ENCODE measurements around the gene TBX6.
A peak's percentile ranks its signal among the peaks of the same experiment; 100 is the strongest.

TBX6 gene

DNA sequence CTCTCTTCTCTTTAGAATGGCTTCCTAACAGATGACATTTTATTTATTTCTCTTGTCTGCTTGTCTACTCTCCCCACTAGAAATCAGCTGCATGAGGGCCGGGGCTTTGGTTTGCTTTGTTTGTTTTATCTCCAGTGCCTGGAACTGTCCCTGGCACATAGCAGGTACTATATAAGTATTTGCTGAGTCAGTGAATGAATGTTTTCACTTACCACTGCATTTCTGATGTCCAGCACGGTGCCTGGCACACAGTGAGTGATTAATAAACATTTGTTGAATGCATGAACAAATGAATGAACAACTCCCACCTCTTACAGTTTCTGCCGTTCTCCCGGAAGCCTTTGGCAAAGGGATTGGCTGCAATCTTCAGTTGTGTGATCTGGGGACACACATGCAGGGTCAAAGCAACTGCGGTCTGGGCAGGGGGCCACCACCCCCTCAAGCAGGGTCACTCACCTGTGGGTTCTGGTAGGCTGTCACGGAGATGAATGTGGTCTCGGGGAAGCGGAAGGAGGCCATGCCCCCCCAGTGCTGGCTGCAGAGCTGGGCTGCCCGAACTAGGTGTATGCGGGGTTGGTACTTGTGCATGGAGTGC lies 3.4 kb downstream of the TBX6 start:
- FAIRE-seq (no peak), DNase-seq (ENCODE audit: extremely low spot score, insufficient read length, low read depth) (no peak)

DNA sequence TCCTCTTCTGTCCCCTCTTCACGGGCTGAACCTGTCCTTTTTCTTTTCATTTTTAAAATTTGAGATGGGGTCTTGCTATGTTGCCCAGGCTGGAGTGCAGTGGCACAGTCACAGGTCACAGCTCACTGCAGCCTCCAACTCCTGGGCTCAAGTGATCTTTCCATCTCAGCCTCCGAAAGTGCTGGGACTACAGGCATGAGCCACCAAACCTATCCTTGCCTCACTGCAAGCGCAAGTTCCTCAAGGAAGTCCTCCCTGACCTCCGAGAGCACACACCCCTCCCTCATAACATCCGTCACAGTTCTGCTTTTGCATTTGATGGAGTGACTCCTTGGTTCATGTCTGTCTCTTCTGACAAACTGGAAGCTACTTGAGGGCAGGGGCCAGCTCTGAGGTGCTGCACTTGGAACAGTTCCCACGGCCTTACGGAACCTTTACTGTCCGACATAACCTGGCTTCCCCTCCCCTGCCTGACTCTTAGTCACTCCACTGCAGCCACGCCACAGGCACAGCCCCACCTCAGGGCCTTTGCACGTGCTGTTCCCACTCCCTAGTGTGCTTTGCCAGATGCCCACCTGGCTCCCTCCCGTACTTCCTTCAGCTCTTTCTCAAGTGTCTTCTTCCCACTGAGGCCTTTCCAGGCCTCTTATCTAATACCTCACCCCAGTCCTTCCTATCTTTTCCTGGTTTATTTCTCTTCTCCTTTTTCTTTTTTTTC lies 4.4 kb downstream of the TBX6 start:
- no peak for FAIRE-seq
- no peak for DNase-seq (ENCODE audit: extremely low spot score, insufficient read length, low read depth)

DNA sequence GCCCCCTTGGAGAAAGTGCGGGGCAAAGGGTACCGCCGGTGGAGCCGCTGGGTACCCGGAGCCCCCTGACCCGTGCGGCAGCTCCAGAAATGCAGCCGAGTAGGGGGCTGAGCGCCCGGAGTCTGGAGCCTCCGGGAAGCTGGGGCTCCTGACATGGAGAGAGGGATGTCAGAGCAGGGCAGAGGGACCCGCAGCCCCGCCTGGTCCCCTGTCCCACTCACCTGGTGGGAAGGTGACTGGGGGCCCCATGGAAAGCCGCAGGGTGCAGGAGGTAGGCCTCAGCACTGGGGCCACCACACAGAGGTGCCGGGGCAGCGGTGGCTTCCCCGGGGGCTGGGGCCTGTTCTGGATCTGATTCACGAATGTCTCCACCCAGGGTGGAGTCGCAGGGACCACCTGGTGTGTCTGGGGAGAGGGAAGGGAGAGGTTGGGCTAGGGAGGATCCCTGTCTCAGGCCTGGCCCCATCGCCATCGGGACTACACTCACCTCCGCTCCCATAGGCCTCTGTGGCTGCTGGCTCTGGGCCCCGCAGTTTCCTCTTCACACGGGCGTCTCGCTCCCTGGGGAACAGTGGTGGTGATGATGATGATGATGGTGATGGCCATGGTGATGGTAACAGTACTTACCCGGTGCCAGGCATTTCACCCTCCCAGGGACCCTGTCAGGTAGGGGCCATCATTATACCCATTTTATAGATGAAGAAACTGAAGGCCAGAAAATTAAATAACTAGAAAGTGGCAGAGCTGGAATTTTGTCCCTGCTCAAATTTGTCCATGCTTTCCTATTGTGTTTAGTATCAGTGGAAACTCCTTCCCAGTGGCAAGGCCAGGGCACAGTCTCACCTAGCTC lies 5.2 kb downstream of the TBX6 start:
- FAIRE-seq (no peak), DNase-seq (ENCODE audit: extremely low spot score, insufficient read length, low read depth) (no peak)

DNA sequence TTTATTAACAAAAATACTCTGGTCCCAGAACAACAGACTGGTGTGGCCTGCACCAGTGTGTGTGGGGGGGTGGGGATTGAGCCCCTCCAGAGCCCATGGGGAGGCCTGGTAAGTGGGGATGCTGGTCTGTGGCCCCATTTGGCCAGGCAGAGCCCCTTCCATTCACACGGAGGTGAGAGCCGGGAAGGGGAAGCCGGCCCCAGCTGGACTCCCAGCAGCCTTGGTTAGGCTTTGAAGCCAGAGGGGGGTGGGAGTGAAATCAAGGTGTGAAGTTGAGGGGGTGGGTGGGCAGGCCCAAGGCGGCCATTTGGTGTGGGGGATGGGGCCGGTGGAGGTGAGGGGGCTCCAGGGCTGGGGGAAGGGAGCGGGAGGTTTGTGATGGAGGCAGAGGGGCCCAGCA lies 5.9 kb downstream of the TBX6 start:
- no peak for DNase-seq (ENCODE audit: extremely low spot score, insufficient read length, low read depth)
- no peak for FAIRE-seq

DNA sequence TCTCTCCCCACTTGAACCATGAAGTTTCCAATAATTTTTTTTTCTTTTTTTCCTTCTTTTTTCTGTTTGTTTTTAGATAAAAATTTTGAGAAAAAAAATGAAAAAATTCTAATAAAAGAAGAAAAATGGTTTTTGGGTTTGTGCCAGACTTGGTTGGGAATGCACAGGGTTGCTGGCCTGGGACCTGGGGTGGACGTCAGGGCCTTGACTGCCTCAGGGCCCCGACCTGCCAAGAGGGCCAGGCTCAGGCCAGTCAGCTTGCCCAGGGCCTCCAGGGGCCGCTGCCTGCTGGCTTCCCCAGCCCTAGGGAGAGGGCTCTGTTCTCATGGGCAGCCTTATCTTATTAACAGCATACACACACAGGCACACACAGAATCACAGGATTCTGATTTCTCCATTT lies 6.5 kb downstream of the TBX6 start:
- FAIRE-seq, result no peak
- DNase-seq (ENCODE audit: extremely low spot score, insufficient read length, low read depth), result no peak

DNA sequence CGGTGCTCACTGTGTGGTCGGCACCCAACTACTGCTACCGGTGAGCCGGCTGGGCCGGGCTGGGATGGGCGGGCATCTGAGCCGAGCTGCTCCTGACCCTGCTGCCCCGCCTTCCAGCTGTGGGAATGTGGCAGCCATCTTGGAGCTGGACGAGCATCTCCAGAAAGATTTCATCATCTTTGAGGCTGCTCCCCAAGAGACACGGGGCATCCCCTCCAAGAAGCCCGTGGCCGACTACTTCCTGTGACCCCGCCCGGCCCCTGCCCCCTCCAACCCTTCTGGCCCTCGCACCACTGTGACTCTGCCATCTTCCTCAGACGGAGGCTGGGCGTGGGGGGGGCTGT lies 6.9 kb downstream of the TBX6 start:
- FAIRE-seq, result no peak

DNA sequence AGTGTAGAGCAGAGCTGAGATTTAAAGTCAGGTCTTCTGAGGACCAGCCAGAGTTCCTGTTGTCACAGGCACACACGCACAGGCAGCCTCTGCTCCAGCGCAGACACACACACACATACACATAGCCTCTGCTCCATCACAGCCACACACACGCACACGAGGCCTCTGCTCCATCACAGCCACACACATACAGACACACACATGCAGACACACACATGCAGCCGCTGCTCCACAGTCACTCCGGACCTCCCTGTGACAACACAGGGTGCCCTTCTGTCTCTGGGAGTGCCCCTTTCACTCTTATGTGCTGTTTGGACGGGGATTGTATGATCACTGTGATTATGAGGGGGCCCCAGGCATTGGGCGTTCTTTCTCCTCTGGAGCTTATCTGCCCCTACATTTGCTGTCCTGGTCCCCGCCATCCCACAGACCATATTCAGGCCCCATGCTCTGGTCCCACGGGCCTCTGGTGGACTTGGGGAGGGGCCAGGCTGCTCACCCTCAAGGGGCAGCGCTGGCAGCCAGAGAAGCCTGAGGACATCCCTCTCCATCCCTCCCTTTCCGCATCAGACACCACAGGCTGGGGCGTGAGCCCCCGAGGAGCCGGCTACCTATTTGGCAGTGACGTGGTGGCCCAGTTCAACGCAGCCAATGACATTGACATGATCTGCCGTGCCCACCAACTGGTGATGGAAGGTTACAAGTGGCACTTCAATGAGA lies 7.5 kb downstream of the TBX6 start:
- DNase-seq (ENCODE audit: extremely low spot score, insufficient read length, low read depth) (no peak), FAIRE-seq (no peak)

More for the DNA sequence above, 6.9 kb downstream of the TBX6 start:
- DNase-seq (ENCODE audit: extremely low spot score, insufficient read length, low read depth), result no peak

DNA sequence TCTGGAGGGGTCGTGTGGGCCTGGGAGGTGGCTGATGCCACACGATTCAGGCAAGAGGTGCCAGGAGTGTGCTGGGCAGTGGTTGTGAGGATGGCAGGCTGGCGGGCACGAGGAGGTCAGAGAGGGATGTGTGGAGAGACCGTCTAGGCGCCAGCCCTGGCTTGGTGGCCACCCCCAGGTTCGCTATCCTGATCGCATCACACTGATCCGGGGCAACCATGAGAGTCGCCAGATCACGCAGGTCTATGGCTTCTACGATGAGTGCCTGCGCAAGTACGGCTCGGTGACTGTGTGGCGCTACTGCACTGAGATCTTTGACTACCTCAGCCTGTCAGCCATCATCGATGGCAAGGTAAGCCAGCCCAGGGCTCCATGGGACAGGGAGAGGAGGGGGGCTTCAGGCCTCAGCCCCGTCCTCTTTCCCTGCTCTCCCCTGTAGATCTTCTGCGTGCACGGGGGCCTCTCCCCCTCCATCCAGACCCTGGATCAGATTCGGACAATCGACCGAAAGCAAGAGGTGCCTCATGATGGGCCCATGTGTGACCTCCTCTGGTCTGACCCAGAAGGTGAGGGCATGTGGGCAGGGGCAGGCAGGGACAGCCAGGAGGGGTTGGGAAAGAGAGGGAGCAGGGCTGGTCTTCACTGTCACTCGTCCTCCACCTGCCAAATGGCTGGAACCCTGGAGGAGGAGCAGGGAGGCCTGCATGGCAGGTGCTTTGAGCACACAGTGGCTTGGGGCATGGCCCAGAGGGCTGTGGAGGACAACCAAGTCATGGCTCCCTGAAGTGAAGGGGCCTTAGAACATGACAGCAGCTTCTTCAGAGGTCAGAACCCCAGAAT lies 8.3 kb downstream of the TBX6 start:
- FAIRE-seq, result no peak
- DNase-seq (ENCODE audit: extremely low spot score, insufficient read length, low read depth), result no peak

DNA sequence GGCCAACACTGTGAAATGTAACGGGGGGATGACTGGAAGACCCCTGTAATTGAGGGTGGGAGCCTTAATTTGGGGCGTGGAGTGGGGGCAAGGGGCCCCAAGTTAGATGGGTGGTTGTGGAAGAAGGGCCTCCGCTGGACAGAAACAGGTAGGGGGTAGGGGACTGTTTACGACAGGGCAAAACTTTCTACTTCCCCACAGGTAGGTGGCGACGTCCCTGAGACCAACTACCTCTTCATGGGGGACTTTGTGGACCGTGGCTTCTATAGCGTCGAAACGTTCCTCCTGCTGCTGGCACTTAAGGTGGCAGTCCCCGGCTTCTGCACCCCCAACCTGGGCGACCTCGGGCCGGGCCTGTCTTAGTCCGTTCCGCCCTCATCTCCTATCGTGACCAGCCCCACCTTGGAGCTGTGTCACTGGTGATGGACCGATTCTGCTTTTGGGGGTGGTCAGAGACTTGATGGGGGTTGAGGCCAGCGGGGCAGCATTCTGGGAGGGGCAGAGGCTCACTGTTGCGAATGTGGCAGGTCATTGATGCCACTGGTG lies 9.1 kb downstream of the TBX6 start:
- FAIRE-seq (no peak), DNase-seq (ENCODE audit: extremely low spot score, insufficient read length, low read depth) (no peak)

DNA sequence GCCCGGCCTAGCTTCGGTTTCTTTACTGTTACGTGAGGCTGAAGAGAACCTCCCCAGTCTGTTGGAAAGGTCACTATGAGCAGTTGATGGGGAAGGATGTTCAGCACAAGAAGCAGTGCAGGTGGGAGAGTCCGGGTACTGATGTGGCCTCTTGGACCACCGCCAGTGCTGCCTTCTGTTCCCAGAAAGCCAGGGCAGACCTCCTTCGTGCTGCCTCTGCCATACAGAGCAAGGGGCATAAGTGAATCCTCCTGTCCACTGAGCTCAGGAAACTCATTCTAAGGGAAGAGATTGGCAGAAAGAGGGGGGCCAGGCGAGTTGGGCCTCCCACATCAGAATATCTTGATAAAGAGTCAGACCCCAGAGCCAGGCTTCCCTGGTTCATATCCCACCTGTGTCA lies 12.2 kb downstream of the TBX6 start:
- no peak for FAIRE-seq
- DNase-seq (ENCODE audit: extremely low spot score, insufficient read length, low read depth), result no peak

DNA sequence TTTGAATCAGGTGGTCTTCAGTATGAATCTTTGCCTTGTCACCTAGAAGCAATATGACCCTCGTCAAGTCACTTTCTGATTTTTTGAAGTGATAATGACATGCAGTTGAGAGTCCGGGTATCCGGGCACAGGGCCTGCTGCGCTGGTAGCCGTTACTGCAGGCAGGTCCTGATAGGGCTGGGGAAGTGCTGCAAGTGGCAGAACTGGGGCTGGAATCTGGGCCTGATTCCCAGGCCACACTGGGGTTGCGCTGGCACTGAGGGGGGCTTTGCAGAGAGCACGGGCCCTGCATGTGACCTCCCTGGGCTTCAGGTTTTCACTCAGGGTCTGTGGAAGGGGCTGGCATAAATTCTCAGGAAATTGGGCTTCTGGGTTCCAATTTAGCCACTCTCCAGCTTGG lies 13.0 kb downstream of the TBX6 start:
- no peak for DNase-seq (ENCODE audit: extremely low spot score, insufficient read length, low read depth)
- FAIRE-seq, result no peak

DNA sequence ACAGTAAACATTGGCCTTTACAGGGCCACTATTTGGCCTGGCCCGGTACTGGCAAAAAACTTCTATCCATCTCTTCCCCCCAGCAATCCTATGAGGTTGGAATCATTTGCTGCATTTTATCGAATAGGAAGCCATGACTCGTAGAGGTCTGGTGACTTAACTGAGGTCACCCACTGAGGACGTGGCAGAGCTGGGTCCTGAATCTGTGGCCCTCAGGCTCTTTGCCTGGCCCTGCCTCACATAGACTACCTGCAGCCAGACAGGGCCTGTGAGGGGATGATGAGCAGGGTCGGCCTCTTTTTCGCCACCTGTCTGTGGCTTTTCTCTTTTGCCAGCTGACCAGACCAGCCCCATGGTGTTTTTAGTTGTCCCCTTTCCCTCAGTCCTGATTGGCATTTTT lies 14.1 kb downstream of the TBX6 start:
- FAIRE-seq, result no peak
- no peak for DNase-seq (ENCODE audit: extremely low spot score, insufficient read length, low read depth)

DNA sequence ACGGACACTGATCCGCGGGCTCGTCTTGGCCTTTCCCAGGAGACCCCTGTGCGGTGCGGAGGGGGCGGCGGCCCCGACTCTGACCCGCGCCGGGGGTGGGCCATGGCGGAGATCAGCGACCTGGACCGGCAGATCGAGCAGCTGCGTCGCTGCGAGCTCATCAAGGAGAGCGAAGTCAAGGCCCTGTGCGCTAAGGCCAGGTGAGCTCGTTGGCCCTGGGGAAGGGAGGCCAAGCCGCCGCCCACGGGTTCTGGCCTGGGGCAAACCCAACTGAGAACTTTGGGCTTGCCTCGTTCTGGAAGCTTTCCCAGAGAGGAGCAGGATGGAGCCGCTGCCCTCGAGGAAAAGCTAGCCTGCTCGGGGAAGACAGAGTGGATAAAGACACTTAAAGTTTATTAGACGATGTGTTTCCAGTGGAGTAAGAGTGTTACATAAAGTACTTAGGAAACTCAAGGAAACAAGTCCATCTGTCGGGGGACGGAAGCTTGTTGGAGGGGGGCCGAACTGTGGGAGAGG lies 15.4 kb downstream of the TBX6 start:
- DNase-seq (ENCODE audit: extremely low spot score, insufficient read length, low read depth) (no peak), FAIRE-seq (no peak)

DNA sequence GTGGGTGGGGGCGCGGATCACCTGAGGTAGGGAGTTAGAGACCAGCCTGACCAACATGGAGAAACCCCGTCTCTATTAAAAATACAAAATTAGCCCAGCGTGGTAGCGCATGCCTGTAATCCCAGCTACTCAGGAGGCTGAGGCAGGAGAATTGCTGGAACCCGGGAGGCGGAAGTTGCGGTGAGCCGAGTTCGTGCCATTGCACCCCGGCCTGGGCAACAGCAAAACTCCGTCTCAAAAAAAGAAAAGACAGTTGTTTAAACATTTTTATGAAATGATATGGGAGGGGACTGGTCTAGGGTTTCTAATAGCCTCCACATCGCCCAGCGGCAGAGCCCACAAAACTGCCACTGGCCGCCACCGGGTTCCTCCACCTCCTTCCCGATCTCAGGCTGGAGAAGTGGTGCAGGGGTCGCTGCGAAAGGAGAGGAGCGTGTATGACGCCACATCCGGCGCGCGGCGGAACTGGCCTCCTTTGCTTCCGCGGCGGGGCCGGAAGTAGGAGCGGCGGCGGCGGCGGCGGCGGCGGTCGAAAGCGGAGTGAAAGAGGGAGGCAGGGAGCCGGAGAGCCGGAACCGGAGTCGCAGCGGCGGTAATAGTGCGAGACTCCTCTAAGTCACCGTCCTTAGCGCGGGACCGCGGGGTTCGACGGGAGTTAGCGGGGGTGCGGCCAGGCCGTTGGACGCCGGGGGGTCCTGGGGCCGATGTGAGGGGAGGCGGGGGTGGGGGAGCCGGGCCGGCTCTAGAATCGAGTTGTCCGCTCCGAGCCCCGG lies 16.0 kb downstream of the TBX6 start, which contains the start of gene PPP4C:
Gene PPP4C, plus strand, starts transcription at position 492 of the 773 bp plus-strand sequence. CDS start 384 bp downstream, outside the sequence.
- peak; percentile 72 for FAIRE-seq
- peak; percentile 95 for DNase-seq (ENCODE audit: extremely low spot score, insufficient read length, low read depth)

DNA sequence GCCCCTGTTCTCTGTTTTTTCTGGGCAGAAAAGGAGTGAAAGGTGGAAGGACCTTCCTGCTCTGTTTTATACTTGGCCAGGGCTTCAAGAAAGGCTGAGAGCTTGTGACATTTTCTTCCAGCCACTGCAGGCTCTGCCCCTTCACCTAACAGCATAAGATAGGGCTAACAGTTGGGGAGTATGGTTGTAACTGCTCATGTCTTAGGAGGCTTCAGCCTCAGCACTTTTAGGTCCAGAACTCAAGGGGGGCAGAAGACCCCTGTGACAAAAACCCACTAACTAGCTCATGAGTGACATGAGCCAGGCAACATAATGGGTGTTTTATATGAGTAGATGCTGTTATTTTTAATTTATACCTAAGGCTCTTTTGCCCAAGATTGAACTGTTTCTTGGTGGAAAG lies 21.2 kb downstream of the TBX6 start:
- DNase-seq (ENCODE audit: extremely low spot score, insufficient read length, low read depth) (no peak), FAIRE-seq (no peak)

DNA sequence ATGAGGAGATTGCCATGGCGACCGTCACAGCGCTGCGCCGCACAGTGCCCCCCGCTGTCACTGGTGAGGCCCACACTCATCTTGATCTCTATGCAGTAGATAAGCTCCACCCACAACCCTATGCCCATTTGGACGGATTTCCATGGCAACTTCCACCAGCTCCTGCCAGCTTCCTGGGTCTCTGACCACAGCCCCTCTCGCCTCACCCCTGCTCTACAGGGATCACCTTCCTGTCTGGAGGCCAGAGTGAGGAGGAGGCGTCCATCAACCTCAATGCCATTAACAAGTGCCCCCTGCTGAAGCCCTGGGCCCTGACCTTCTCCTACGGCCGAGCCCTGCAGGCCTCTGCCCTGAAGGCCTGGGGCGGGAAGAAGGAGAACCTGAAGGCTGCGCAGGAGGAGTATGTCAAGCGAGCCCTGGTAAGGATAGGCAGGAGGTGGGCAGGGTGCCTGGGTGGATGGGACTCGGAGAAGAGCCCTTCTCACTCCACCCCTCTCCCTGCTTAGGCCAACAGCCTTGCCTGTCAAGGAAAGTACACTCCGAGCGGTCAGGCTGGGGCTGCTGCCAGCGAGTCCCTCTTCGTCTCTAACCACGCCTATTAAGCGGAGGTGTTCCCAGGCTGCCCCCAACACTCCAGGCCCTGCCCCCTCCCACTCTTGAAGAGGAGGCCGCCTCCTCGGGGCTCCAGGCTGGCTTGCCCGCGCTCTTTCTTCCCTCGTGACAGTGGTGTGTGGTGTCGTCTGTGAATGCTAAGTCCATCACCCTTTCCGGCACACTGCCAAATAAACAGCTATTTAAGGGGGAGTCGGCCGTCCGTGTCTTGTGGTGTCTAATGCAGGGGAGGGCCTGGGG lies 21.9 kb downstream of the TBX6 start:
- DNase-seq (ENCODE audit: extremely low spot score, insufficient read length, low read depth) (no peak), FAIRE-seq (no peak)

DNA sequence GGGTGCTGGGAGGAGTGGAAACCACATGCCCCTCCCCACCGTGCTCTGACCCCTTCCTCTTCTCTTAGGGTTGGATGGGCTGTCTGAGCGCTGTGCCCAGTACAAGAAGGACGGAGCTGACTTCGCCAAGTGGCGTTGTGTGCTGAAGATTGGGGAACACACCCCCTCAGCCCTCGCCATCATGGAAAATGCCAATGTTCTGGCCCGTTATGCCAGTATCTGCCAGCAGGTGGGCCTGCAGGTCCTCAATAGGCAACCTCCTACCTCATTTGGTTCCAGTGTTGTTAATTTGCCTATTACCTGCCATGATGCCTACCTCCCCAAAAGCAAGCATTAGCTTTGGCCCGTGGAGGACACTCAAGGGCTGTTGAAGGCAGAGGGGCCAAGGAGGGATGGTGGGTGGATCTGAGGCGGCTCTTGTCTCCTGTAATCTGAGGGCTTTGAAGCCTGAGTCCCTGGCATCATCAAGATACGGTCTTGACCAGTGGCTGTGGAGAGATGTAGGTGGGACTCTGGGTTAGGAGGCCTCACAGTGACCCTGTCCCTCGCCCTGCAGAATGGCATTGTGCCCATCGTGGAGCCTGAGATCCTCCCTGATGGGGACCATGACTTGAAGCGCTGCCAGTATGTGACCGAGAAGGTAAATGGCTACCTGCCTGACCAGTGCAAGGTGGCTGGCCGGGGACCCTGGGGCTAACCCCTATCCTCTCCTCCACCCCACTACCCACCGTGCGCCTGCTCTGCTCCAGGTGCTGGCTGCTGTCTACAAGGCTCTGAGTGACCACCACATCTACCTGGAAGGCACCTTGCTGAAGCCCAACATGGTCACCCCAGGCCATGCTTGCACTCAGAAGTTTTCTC lies 22.7 kb downstream of the TBX6 start:
- FAIRE-seq, result no peak
- DNase-seq (ENCODE audit: extremely low spot score, insufficient read length, low read depth), result no peak
